ENCODE measurements around the gene P3H2.

The P3H2 gene

DNA sequence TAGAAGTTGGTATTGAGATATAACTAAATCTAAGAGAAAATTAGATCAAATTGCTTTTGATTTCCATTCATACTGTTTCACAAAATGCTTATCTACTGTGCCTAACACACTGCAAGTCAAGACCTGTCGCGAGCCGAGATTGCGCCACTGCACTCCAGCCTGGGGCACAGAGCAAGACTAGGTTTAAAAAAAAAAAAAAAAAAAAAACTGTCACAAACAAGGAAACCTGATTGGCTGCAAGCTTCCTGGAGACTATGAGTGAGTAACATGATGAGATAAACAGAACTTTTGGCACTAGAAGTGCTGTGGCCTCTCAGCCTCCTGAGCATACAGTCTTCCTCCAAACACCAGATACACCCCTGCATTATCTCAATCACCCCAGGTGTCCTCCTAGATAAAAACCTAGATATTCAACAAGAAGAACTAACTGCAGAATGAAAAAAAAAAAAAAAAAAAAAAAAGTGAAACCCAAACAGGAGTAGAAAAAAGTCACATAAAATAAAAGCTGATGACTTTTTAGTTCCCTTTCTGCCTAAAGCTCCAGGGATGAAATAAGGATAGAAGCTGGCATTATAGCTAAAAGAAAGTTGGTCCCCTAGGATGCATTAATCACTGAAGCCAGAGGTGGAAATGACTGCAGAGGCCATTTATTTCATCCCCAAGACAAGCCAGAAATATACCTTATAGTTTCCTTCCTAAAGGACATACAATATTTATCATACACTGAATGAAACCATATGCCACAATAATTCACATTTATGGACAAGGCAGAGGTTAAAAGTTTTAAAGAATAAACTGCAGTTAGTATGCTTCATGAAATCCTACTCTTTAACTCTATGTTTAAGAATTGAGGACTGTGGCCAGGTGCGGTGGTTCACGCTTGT is 82.4 kb downstream of the P3H2 start (continued):
- TF ChIP-seq, protein P1, sequence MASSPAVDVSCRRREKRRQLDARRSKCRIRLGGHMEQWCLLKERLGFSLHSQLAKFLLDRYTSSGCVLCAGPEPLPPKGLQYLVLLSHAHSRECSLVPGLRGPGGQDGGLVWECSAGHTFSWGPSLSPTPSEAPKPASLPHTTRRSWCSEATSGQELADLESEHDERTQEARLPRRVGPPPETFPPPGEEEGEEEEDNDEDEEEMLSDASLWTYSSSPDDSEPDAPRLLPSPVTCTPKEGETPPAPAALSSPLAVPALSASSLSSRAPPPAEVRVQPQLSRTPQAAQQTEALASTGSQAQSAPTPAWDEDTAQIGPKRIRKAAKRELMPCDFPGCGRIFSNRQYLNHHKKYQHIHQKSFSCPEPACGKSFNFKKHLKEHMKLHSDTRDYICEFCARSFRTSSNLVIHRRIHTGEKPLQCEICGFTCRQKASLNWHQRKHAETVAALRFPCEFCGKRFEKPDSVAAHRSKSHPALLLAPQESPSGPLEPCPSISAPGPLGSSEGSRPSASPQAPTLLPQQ (tag by site-specific recombination; IDR thresholded peaks at IDR 0.05) = 0 out of 2 replicates have a peak, but pooled peaks have one; percentile 34
- TF ChIP-seq ZNF10 (tag by site-specific recombination; IDR thresholded peaks at IDR 0.05) (no peak), ZBTB8A (tag by site-specific recombination; IDR thresholded peaks at IDR 0.05) (0 out of 2 replicates have a peak, but pooled peaks have one; percentile 10), ZNF629 (tag by site-specific recombination; IDR thresholded peaks at IDR 0.05) (peak; percentile 84), ZFP41 (tag by site-specific recombination; IDR thresholded peaks at IDR 0.05; ENCODE audit: borderline replicate concordance) (no peak), PBX3 (CRISPR knock-in tag; IDR thresholded peaks at IDR 0.05) (no peak), GLIS2 (tag by site-specific recombination; IDR thresholded peaks at IDR 0.05) (no peak), ZNF558 (tag by site-specific recombination; IDR thresholded peaks at IDR 0.05) (peak; percentile 55; the same call in 1 of the 2 replicates), ZNF184 (tag by site-specific recombination; IDR thresholded peaks at IDR 0.05) (no peak), PRDM10 (tag by site-specific recombination; IDR thresholded peaks at IDR 0.05) (peak; percentile 39; the same call in 1 of the 2 replicates), OVOL3 (tag by site-specific recombination; IDR thresholded peaks at IDR 0.05) (0 out of 2 replicates have a peak, but pooled peaks have one; percentile 26), ZNF600 (tag by site-specific recombination; IDR thresholded peaks at IDR 0.05) (peak; percentile 72; the same call in 1 of the 2 replicates), ZEB2 (tag by site-specific recombination; IDR thresholded peaks at IDR 0.05) (peak; percentile 82), ZNF544 (tag by site-specific recombination; IDR thresholded peaks at IDR 0.05) (no peak), ZNF16 (tag by site-specific recombination; IDR thresholded peaks at IDR 0.05; ENCODE audit: low read depth) (no peak), ZIC2 (tag by site-specific recombination; IDR thresholded peaks at IDR 0.05) (no peak; the same call in 1 of the 2 replicates), KLF8 (tag by site-specific recombination; IDR thresholded peaks at IDR 0.05) (0 out of 2 replicates have a peak, but pooled peaks have one; percentile 32), ZSCAN16 (tag by site-specific recombination; IDR thresholded peaks at IDR 0.05) (no peak), GFI1B (tag by site-specific recombination; IDR thresholded peaks at IDR 0.05) (peak; percentile 68), ZNF660 (tag by site-specific recombination; IDR thresholded peaks at IDR 0.05) (peak; percentile 68; the same call in 1 of the 2 replicates), ZNF514 (tag by site-specific recombination; IDR thresholded peaks at IDR 0.05) (no peak), ZNF157 (tag by site-specific recombination; IDR thresholded peaks at IDR 0.05) (no peak), ZXDB (tag by site-specific recombination; IDR thresholded peaks at IDR 0.05) (peak; percentile 71), ZFP69B (tag by site-specific recombination; IDR thresholded peaks at IDR 0.05) (peak; percentile 20; the same call in 1 of the 2 replicates), ZNF664 (tag by site-specific recombination; IDR thresholded peaks at IDR 0.05) (0 out of 2 replicates have a peak, but pooled peaks have one; percentile 40), ZNF24 (tag by site-specific recombination; IDR thresholded peaks at IDR 0.05) (no peak), ZNF366 (tag by site-specific recombination; conservative IDR thresholded peaks at IDR 0.05) (peak; percentile 37)
- TF ChIP-seq, protein P2, sequence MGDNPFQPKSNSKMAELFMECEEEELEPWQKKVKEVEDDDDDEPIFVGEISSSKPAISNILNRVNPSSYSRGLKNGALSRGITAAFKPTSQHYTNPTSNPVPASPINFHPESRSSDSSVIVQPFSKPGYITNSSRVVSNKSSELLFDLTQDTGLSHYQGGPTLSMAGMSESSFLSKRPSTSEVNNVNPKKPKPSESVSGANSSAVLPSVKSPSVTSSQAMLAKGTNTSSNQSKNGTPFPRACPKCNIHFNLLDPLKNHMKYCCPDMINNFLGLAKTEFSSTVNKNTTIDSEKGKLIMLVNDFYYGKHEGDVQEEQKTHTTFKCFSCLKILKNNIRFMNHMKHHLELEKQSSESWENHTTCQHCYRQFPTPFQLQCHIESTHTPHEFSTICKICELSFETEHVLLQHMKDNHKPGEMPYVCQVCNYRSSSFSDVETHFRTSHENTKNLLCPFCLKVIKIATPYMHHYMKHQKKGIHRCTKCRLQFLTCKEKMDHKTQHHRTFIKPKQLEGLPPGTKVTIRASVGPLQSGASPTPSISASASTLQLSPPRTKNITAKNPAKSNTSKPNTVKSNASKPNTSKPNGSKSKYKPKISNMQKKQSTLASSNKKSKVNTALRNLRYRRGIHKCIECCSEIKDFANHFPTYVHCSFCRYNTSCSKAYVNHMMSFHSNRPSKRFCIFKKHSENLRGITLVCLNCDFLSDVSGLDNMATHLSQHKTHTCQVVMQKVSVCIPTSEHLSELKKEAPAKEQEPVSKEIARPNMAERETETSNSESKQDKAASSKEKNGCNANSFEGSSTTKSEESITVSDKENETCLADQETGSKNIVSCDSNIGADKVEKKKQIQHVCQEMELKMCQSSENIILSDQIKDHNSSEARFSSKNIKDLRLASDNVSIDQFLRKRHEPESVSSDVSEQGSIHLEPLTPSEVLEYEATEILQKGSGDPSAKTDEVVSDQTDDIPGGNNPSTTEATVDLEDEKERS (tag by site-specific recombination; IDR thresholded peaks at IDR 0.05) = no peak
- TF ChIP-seq, protein P3, sequence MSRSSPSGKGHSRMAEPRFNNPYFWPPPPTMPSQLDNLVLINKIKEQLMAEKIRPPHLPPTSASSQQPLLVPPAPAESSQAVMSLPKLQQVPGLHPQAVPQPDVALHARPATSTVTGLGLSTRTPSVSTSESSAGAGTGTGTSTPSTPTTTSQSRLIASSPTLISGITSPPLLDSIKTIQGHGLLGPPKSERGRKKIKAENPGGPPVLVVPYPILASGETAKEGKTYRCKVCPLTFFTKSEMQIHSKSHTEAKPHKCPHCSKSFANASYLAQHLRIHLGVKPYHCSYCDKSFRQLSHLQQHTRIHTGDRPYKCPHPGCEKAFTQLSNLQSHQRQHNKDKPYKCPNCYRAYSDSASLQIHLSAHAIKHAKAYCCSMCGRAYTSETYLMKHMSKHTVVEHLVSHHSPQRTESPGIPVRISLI (tag by site-specific recombination; IDR thresholded peaks at IDR 0.05) = peak; percentile 98
